ACC112 (cell line): Measurements from ENCODE around the gene SPATA13.

Experiments
- H2AFZ ChIP-seq: fragments of 200-600 bp; sonication (generic); one replicate; pipeline ENCODE4 v1.6.0; 2017; ENCODE audit warnings: antibody characterized with exemption, low read length; ENCODE audit not compliant: unreplicated experiment
- H3K27ac ChIP-seq: fragments of 200-600 bp; sonication (generic); 2 replicates; pipeline ENCODE4 v1.5.1; 2014; ENCODE audit warnings: low read depth, mild to moderate bottlenecking, antibody characterized with exemption, low read length, moderate library complexity
- H3K27me3 ChIP-seq: fragments of 200-600 bp; sonication (generic); 2 replicates; pipeline ENCODE4 v1.6.1; 2014; ENCODE audit warnings: mild to moderate bottlenecking, antibody characterized with exemption, low read length, moderate library complexity, mixed read lengths; ENCODE audit not compliant: insufficient read depth
- H3K36me3 ChIP-seq: fragments of 200-600 bp; sonication (generic); 2 replicates; pipeline ENCODE4 v1.6.1; 2016; ENCODE audit warnings: mild to moderate bottlenecking, antibody characterized with exemption, low read length, moderate library complexity, mixed read lengths; ENCODE audit not compliant: insufficient read depth
- H3K4me1 ChIP-seq: fragments of 200-600 bp; sonication (generic); one replicate; pipeline ENCODE4 v1.6.1; 2016; ENCODE audit warnings: low read length, mixed read lengths; ENCODE audit not compliant: insufficient read depth, unreplicated experiment, control insufficient read depth
- H3K4me3 ChIP-seq: fragments of 200-600 bp; sonication (generic); 2 replicates; pipeline ENCODE4 v1.5.1; 2014; ENCODE audit warnings: mild to moderate bottlenecking, low read depth, low read length
- H3K79me2 ChIP-seq: fragments of 200-600 bp; sonication (generic); one replicate; pipeline ENCODE4 v1.6.0; 2016; ENCODE audit warnings: low read length; ENCODE audit not compliant: control insufficient read depth, unreplicated experiment, insufficient read depth

The SPATA13 gene

GRCh38 chr13:24251525-24251924, 91.0 kb downstream of the SPATA13 start:
- Histone ChIP-seq H3K27ac (no peak overlapping the region), H3K27me3 (no peaks in the 10 kb centered on the region), H3K79me2 (no peaks in the 10 kb centered on the region), H3K4me3 (no peak overlapping the region), H2AFZ (no peak overlapping the region), H3K4me1 (no peaks in the 10 kb centered on the region), H3K36me3 (no peaks in the 10 kb centered on the region)

- H3K79me2 ChIP-seq = no peaks in the 10 kb centered on the region
- no peaks in the 10 kb centered on the region for H3K36me3 ChIP-seq
- H3K4me1 ChIP-seq = no peaks in the 10 kb centered on the region
Measured at GRCh38 chr13:24252136-24252535, 91.6 kb downstream of the SPATA13 start.

GRCh38 chr13:24253520-24254145, 93.1 kb downstream of the SPATA13 start:
- Histone ChIP-seq H3K27me3 (no peaks in the 10 kb centered on the region), H2AFZ (no peak overlapping the region), H3K36me3 (no peaks in the 10 kb centered on the region), H3K4me1 (no peaks in the 10 kb centered on the region), H3K27ac (no peak overlapping the region), H3K79me2 (no peaks in the 10 kb centered on the region), H3K4me3 (no peak overlapping the region)

More at GRCh38 chr13:24252136-24252535, 91.6 kb downstream of the SPATA13 start:
- no peak overlapping the region for H2AFZ ChIP-seq
- no peak overlapping the region for H3K4me3 ChIP-seq
- no peak overlapping the region for H3K27ac ChIP-seq
- no peaks in the 10 kb centered on the region for H3K27me3 ChIP-seq

GRCh38 chr13:24254146-24254841, 93.8 kb downstream of the SPATA13 start:
- Histone ChIP-seq H2AFZ (no peak overlapping the region), H3K79me2 (no peaks in the 10 kb centered on the region), H3K4me1 (no peaks in the 10 kb centered on the region), H3K27me3 (no peaks in the 10 kb centered on the region), H3K4me3 (no peak overlapping the region), H3K27ac (no peak overlapping the region), H3K36me3 (no peaks in the 10 kb centered on the region)

- Histone ChIP-seq H3K36me3 (no peaks in the 10 kb centered on the region), H3K27me3 (no peaks in the 10 kb centered on the region), H3K4me1 (no peaks in the 10 kb centered on the region), H3K27ac (no peak overlapping the region), H3K79me2 (no peaks in the 10 kb centered on the region), H2AFZ (no peak overlapping the region), H3K4me3 (no peak overlapping the region)
Measured at GRCh38 chr13:24257497-24257896, 97.0 kb downstream of the SPATA13 start.

- Histone ChIP-seq H3K27ac (no peak overlapping the region), H3K36me3 (no peaks in the 10 kb centered on the region), H3K79me2 (no peaks in the 10 kb centered on the region), H3K4me3 (no peak overlapping the region), H3K27me3 (no peaks in the 10 kb centered on the region), H3K4me1 (no peaks in the 10 kb centered on the region), H2AFZ (no peak overlapping the region)
Measured at GRCh38 chr13:24261566-24261965, 101.0 kb downstream of the SPATA13 start.

GRCh38 chr13:24263632-24264031, 103.1 kb downstream of the SPATA13 start:
- no peak overlapping the region for H2AFZ ChIP-seq
- H3K4me1 ChIP-seq = peaks cover 7% of the 10 kb centered on the region
- no peaks in the 10 kb centered on the region for H3K36me3 ChIP-seq
- H3K27me3 ChIP-seq = no peaks in the 10 kb centered on the region
- H3K27ac ChIP-seq = no peak overlapping the region
- H3K79me2 ChIP-seq = no peaks in the 10 kb centered on the region
- no peak overlapping the region for H3K4me3 ChIP-seq

GRCh38 chr13:24264976-24265375, 104.5 kb downstream of the SPATA13 start:
- H2AFZ ChIP-seq = no peak overlapping the region
- no peaks in the 10 kb centered on the region for H3K79me2 ChIP-seq
- no peaks in the 10 kb centered on the region for H3K36me3 ChIP-seq
- peaks cover 8% of the 10 kb centered on the region for H3K4me1 ChIP-seq
- H3K4me3 ChIP-seq = no peak overlapping the region
- H3K27ac ChIP-seq = no peak overlapping the region
- no peaks in the 10 kb centered on the region for H3K27me3 ChIP-seq

- Histone ChIP-seq H3K4me3 (no peak overlapping the region), H3K36me3 (no peaks in the 10 kb centered on the region), H3K4me1 (peaks cover 13% of the 10 kb centered on the region), H3K79me2 (no peaks in the 10 kb centered on the region), H3K27ac (no peak overlapping the region), H2AFZ (no peak overlapping the region), H3K27me3 (no peaks in the 10 kb centered on the region)
Measured at GRCh38 chr13:24265453-24265852, 104.9 kb downstream of the SPATA13 start.

- Histone ChIP-seq H3K36me3 (no peaks in the 10 kb centered on the region), H3K4me1 (peaks cover 19% of the 10 kb centered on the region), H2AFZ (peak overlapping the region; percentile 94), H3K79me2 (no peaks in the 10 kb centered on the region), H3K4me3 (peak overlapping the region; percentile 53), H3K27me3 (no peaks in the 10 kb centered on the region), H3K27ac (peak overlapping the region; percentile 22; the same call in 1 of the 2 replicates)
Measured at GRCh38 chr13:24267274-24267673, 106.8 kb downstream of the SPATA13 start.

GRCh38 chr13:24267801-24268200, 107.3 kb downstream of the SPATA13 start:
- Histone ChIP-seq H2AFZ (peak overlapping the region; percentile 94), H3K36me3 (no peaks in the 10 kb centered on the region), H3K4me1 (peaks cover 24% of the 10 kb centered on the region), H3K27me3 (no peaks in the 10 kb centered on the region), H3K4me3 (peak overlapping the region; percentile 53), H3K27ac (0 out of 2 replicates have a peak overlapping the region, but pooled peaks have one; percentile 3), H3K79me2 (no peaks in the 10 kb centered on the region)
